Aortic smooth muscle cell (primary cell): ENCODE results near the gene EFEMP1. TPM values are rescaled to one million over a fixed set of nuclear protein-coding genes. Genes with fewer than 3 reads are reported as not detected.

ENCODE experiments used
- total RNA-seq: library from RNA; depleted of rRNA; stranded (reverse); fragments of >200 nt; gene quantifications from 2 replicates; pipeline ENCODE4 v1.2.3, GENCODE V29; 2014

The EFEMP1 gene
- 1,165 and 1,581 TPM in 2 replicates for total RNA-seq

GRCh38 chr2:55923091-55923981 is at the start of gene EFEMP1:
TSS of gene EFEMP1 (minus strand) at chr2:55923782. CDS start at chr2:55922440, 1,342 bp downstream.

Other genes starting within 250 kb of the EFEMP1 start
- gene PNPT1, start 229.9 kb downstream of the EFEMP1 start, total RNA-seq: 18.1 and 19.6 TPM in 2 replicates